GM13976 (cell line): ENCODE data around the gene CXCR3.
"Not testable (repeated sequence)": the region's sequence is repeated elsewhere in the genome, so short reads cannot be mapped to it uniquely, and the experiment has no call there.

Experiments used
- DNase-seq: peaks from one replicate; pipeline ENCODE4 v3.0.0; 2012; ENCODE audit warnings: low spot score
- CTCF ChIP-seq: IDR thresholded peaks from 2 replicates; pipeline ENCODE4 v1.5.1; 2012; ENCODE audit warnings: borderline replicate concordance, mild to moderate bottlenecking; ENCODE audit not compliant: insufficient read depth; ENCODE audit errors: extremely low read depth, missing control alignments, control extremely low read depth
- in situ Hi-C: fragments of 300-500 bp; cut with MboI; formaldehyde crosslinking; loops from one replicate; pipeline ENCODE4 v1.12.0; 2022; ENCODE audit warnings: low sequenced_read_pairs, mixed read lengths, inconsistent platforms; ENCODE audit not compliant: unreplicated experiment

The CXCR3 gene

GRCh38 chrX:71652405-71652804 lies 34.1 kb upstream of the CXCR3 start:
- DNase-seq = peak; percentile 44
- in situ Hi-C loops = loop anchor here (25.0 kb wide), 1 partner anchor 210 kb away; no protein-coding TSS in a partner anchor
- TF ChIP-seq CTCF = peak; percentile 54

- no peak for DNase-seq
- in situ Hi-C loops = loop anchor here (25.0 kb wide), 1 partner anchor 212 kb away; no protein-coding TSS in a partner anchor
- peak; percentile 37 for TF ChIP-seq CTCF
These were observed 32.1 kb upstream of the CXCR3 start for GRCh38 chrX:71650333-71650969.

GRCh38 chrX:71644406-71644805 lies 26.1 kb upstream of the CXCR3 start:
- in situ Hi-C loops, DNase-seq: not testable (repeated sequence)

GRCh38 chrX:71640002-71640401 lies 21.7 kb upstream of the CXCR3 start:
- in situ Hi-C loops = no loop called here
- DNase-seq = no peak
- TF ChIP-seq CTCF = no peak

- in situ Hi-C loops = no loop called here
- no peak for TF ChIP-seq CTCF
- DNase-seq = no peak
These were observed 20.1 kb upstream of the CXCR3 start for GRCh38 chrX:71638409-71638808.

- TF ChIP-seq CTCF = no peak
- in situ Hi-C loops = no loop called here
- DNase-seq = no peak
These were observed 19.5 kb upstream of the CXCR3 start for GRCh38 chrX:71637848-71638247.

GRCh38 chrX:71637253-71637618 lies 18.9 kb upstream of the CXCR3 start:
- TF ChIP-seq CTCF = no peak
- DNase-seq = no peak
- in situ Hi-C loops = no loop called here
